Epidermal melanocyte (primary cell): ENCODE results near the gene ZNF891.

ENCODE experiments used
- DNase-seq: peaks from one replicate; pipeline ENCODE4 v3.0.0; 2011; ENCODE audit warnings: low spot score; ENCODE audit not compliant: insufficient read length

ZNF891 gene

DNA sequence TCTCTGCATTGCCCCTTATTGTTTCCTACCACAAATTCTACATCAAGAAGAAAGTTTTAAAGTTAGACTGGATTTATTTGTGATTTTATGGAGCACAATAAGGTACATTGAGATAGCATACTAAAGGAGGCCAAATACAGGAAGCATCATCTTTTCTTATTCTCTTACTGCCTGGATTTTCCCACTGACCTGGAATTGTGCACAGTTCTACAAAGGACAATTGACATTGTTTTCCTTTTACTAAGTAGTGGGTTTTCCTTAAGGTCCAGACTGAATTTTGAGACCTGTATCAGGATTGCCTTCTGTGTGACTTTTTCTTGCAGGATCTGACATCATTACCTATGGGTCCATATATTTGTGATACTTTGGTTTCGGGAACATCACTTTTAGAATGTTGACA is 68.1 kb downstream of the ZNF891 start:
- DNase-seq: no peak

DNA sequence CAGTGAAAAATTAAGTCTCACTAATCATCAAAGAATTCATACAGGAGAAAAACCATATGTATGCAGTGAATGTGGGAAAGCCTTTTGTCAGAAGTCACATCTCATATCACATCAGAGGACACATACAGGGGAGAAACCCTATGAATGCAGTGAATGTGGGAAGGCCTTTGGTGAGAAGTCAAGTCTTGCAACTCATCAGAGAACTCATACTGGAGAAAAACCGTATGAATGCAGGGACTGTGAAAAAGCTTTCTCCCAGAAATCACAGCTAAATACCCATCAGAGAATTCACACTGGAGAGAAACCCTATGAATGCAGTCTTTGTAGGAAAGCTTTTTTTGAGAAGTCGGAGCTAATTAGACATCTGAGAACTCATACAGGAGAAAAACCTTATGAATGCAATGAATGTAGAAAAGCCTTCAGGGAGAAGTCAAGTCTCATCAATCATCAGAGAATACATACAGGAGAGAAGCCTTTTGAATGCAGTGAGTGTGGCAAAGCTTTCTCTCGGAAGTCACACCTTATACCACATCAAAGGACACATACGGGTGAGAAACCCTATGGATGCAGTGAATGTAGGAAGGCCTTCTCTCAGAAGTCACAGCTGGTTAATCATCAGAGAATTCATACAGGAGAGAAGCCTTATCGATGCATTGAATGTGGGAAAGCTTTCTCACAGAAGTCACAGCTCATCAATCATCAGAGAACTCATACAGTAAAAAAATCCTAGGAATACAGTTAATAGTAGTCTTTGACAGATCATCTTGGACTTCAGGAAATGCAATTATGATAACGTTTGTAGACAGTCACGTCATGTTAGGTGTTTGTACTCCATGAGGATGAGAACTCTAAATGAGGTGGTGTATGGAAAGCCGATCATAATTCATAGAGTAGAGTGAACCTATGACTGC is 71.6 kb downstream of the ZNF891 start:
- no peak for DNase-seq

DNA sequence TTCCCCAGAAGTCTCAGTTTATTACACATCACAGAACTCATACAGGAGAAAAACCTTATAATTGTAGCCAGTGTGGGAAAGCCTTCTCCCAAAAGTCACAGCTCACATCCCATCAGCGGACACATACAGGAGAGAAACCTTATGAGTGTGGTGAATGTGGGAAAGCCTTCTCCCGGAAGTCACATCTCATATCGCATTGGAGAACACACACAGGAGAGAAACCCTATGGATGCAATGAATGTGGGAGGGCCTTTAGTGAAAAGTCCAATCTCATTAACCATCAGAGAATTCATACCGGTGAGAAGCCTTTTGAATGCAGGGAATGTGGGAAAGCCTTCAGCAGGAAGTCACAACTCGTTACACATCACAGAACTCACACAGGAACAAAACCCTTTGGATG is 72.6 kb downstream of the ZNF891 start:
- no peak for DNase-seq
